COLO829 (cell line): ENCODE results near the gene VPS52.
"Not testable (repeated sequence)": the region's sequence is repeated elsewhere in the genome, so short reads cannot be mapped to it uniquely, and the experiment has no call there.

Source experiments
- DNase-seq: peaks from one replicate; pipeline ENCODE4 v3.0.0; 2012; ENCODE audit warnings: low spot score

Gene VPS52

GRCh38 chr6:33250731-33251130, 20.9 kb downstream of the VPS52 start:
- DNase-seq, result no peak

GRCh38 chr6:33249732-33250630, 21.7 kb downstream of the VPS52 start:
- no peak for DNase-seq

- DNase-seq, result peak; percentile 90
Observed at GRCh38 chr6:33248932-33249731, 22.5 kb downstream of the VPS52 start.

- no peak for DNase-seq
Observed at GRCh38 chr6:33248643-33248931, 23.1 kb downstream of the VPS52 start.

- DNase-seq, result peak; percentile 71
Observed at GRCh38 chr6:33247977-33248642, 23.6 kb downstream of the VPS52 start.

GRCh38 chr6:33243476-33243875, 28.2 kb downstream of the VPS52 start:
- no peak for DNase-seq

GRCh38 chr6:33241968-33242367, 29.7 kb downstream of the VPS52 start:
- no peak for DNase-seq

GRCh38 chr6:33237741-33238140, 33.9 kb downstream of the VPS52 start:
- DNase-seq, result no peak

- DNase-seq, result no peak
Observed at GRCh38 chr6:33236852-33237251, 34.8 kb downstream of the VPS52 start.

- DNase-seq, result no peak
Observed at GRCh38 chr6:33236328-33236727, 35.3 kb downstream of the VPS52 start.

- no peak for DNase-seq
Observed at GRCh38 chr6:33235221-33235634, 36.4 kb downstream of the VPS52 start.

- not testable (repeated sequence) for DNase-seq
Observed at GRCh38 chr6:33226503-33227120, 45.1 kb downstream of the VPS52 start.

- no peak for DNase-seq
Observed at GRCh38 chr6:33217681-33218080, 54.0 kb downstream of the VPS52 start.

- no peak for DNase-seq
Observed at GRCh38 chr6:33217246-33217645, 54.4 kb downstream of the VPS52 start.

- DNase-seq, result no peak
Observed at GRCh38 chr6:33216117-33216649, 55.5 kb downstream of the VPS52 start.

- no peak for DNase-seq
Observed at GRCh38 chr6:33215271-33216116, 56.2 kb downstream of the VPS52 start.

GRCh38 chr6:33213989-33214335, 57.7 kb downstream of the VPS52 start:
- DNase-seq, result no peak

GRCh38 chr6:33213166-33213988, 58.3 kb downstream of the VPS52 start:
- no peak for DNase-seq

- no peak for DNase-seq
Observed at GRCh38 chr6:33212857-33213165, 58.9 kb downstream of the VPS52 start.

GRCh38 chr6:33211666-33212422, 59.8 kb downstream of the VPS52 start:
- no peak for DNase-seq
